HepG2 (cell line): ENCODE measurements around the gene RAB17. TPM values are rescaled to one million over a fixed set of nuclear protein-coding genes. Genes with fewer than 3 reads are reported as not detected.

ENCODE experiments used
- ATAC-seq: fragments of 200-7000 bp; cut with Tn5 transposase; 3 replicates; pipeline ENCODE4 v1.9.1; 2020; ENCODE audit warnings: mild to moderate bottlenecking, moderate library complexity
- Bru-seq: library from RNA; stranded (reverse); fragments of 400-500 nt; gene quantifications from one replicate; lab custom pipeline; 2021; lab: Mats Ljungman, UMichigan
- BruChase-seq, 2 experiments: library from RNA; stranded (reverse); fragments of 400-500 nt; gene quantifications; one replicate each; lab custom pipeline; 2021; lab: Mats Ljungman, UMichigan
- BruUV-seq: library from RNA; stranded (reverse); fragments of 400-500 nt; replicated peaks from 2 replicates; lab custom pipeline; 2021; lab: Mats Ljungman, UMichigan
- CTCF ChIA-PET: fragments of 300-600 bp; formaldehyde crosslinking; extraction: SDS; loops from one replicate; lab custom pipeline; 2021; ENCODE audit warnings: low total read pairs, inconsistent platforms, low intra/inter-chr PET ratio; lab: Yijun Ruan, JAX
- POLR2A ChIA-PET: fragments of 350-600 bp; sonication (Branson Sonifier 250); formaldehyde crosslinking; loops from one replicate; lab custom pipeline; 2020; ENCODE audit warnings: antibody characterized with exemption, inconsistent platforms; lab: Yijun Ruan, JAX
- DNase-seq: peaks from one replicate; pipeline ENCODE4 v3.0.0-alpha.2; 2015; ENCODE audit warnings: low spot score
- FAIRE-seq: peaks from 3 replicates; lab custom pipeline; 2011; peaks lifted over from hg19 to GRCh38; lab: Jason Lieb, UNC
- H2AFZ ChIP-seq: one replicate; pipeline ENCODE4 v1.6.1; 2011; ENCODE audit warnings: low read length, inconsistent platforms
- H3K27ac ChIP-seq: fragments of 300-600 bp; 3 replicates; pipeline ENCODE4 v1.8.0; 2011; ENCODE audit warnings: mixed run types, mild to moderate bottlenecking, mixed read lengths, low read length, inconsistent platforms; ENCODE audit not compliant: insufficient read depth; ENCODE audit errors: extremely low read length
- H3K27me3 ChIP-seq, 2 experiments: fragments of 200-600 bp in 1 of 2; 2 replicates in 1 of 2; 3 replicates in 1 of 2; pipeline versions ENCODE4 v1.6.0 to v1.8.0; 2011; ENCODE audit warnings: low read length in 2 of 2, mild to moderate bottlenecking in 2 of 2, moderate library complexity in 2 of 2, inconsistent platforms in 1 of 2; ENCODE audit not compliant: insufficient read depth in 2 of 2, control insufficient read depth in 1 of 2
- H3K36me3 ChIP-seq, 2 experiments: fragments of 200-600 bp in 1 of 2; replicated peaks in 1 of 2; 2 replicates in 1 of 2; 3 replicates in 1 of 2; pipeline versions ENCODE4 v1.5.1 to v1.8.0; 2011; ENCODE audit warnings: low read length in 2 of 2, inconsistent platforms in 1 of 2; ENCODE audit not compliant: insufficient read depth in 2 of 2, control insufficient read depth in 1 of 2
- H3K4me1 ChIP-seq: 2 replicates; pipeline ENCODE4 v1.5.1; 2012; ENCODE audit warnings: low read length, inconsistent platforms; ENCODE audit not compliant: insufficient read depth
- H3K4me2 ChIP-seq: 2 replicates; pipeline ENCODE4 v1.6.0; 2011; ENCODE audit warnings: low read depth, low read length, inconsistent platforms
- H3K4me3 ChIP-seq, 3 experiments: fragments of 200-600 bp in 1 of 3; sonication (generic), shearing (Covaris generic) in 1 of 3; replicated peaks in 1 of 3; 2 replicates each; pipeline ENCODE4 v1.5.1; 2011 to 2016; ENCODE audit warnings: low read length in 3 of 3, inconsistent platforms in 2 of 3, low read depth in 2 of 3, mild to moderate bottlenecking in 2 of 3, control low read depth in 1 of 3, mixed read lengths in 1 of 3; ENCODE audit not compliant: insufficient read depth in 1 of 3
- H3K79me2 ChIP-seq: one replicate; pipeline ENCODE4 v1.6.1; 2011; ENCODE audit warnings: low read length, inconsistent platforms; ENCODE audit not compliant: insufficient read depth
- H3K9ac ChIP-seq: 2 replicates; pipeline ENCODE4 v1.6.0; 2011; ENCODE audit warnings: mild to moderate bottlenecking, low read depth, low read length, inconsistent platforms; ENCODE audit not compliant: insufficient read depth
- H3K9me3 ChIP-seq: 2 replicates; pipeline ENCODE4 v1.5.1; 2012; ENCODE audit warnings: mild to moderate bottlenecking, low read length
- H4K20me1 ChIP-seq: 2 replicates; pipeline ENCODE4 v1.6.0; 2011; ENCODE audit warnings: inconsistent platforms, mild to moderate bottlenecking, low read length, moderate library complexity; ENCODE audit not compliant: insufficient read depth
- AHR ChIP-seq: IDR thresholded peaks from 2 replicates; pipeline ENCODE4 v1.6.1; 2018; ENCODE audit warnings: missing genetic modification reagents, missing compliant biosample characterization
- ELF4 ChIP-seq: sonication (generic); formaldehyde crosslinking; IDR thresholded peaks from 2 replicates; pipeline ENCODE4 v1.5.0; 2020; ENCODE audit warnings: missing genetic modification reagents, mild to moderate bottlenecking, moderate library complexity, borderline replicate concordance
- GABPB1 ChIP-seq: IDR thresholded peaks from 2 replicates; pipeline ENCODE4 v1.6.1; 2016; ENCODE audit warnings: mild to moderate bottlenecking, missing genetic modification reagents, moderate library complexity, missing compliant biosample characterization
- HMG20B ChIP-seq: conservative IDR thresholded peaks from 2 replicates; pipeline ENCODE4 v1.6.1; 2016; ENCODE audit warnings: missing genetic modification reagents, missing compliant biosample characterization
- KLF13 ChIP-seq: sonication (generic); formaldehyde crosslinking; IDR thresholded peaks from 2 replicates; pipeline ENCODE4 v1.4.0; 2020; ENCODE audit warnings: mild to moderate bottlenecking, missing genetic modification reagents
- PAWR ChIP-seq: sonication (generic); formaldehyde crosslinking; IDR thresholded peaks from 2 replicates; pipeline ENCODE4 v1.4.0; 2020; ENCODE audit warnings: missing genetic modification reagents, mild to moderate bottlenecking, borderline replicate concordance
- PHF20 ChIP-seq: sonication (generic); formaldehyde crosslinking; IDR thresholded peaks from 2 replicates; pipeline ENCODE4 v1.5.0; 2020; ENCODE audit warnings: mild to moderate bottlenecking, missing genetic modification reagents
- PHF5A ChIP-seq: IDR thresholded peaks from one replicate; pipeline ENCODE4 v1.6.1; 2018; ENCODE audit warnings: low read depth, missing genetic modification reagents; ENCODE audit not compliant: unreplicated experiment
- PPARG ChIP-seq: conservative IDR thresholded peaks from 2 replicates; pipeline ENCODE4 v1.6.1; 2016; ENCODE audit warnings: missing biosample characterization, missing genetic modification reagents
- RARG ChIP-seq: sonication (generic); formaldehyde crosslinking; IDR thresholded peaks from 2 replicates; pipeline ENCODE4 v1.4.0; 2020; ENCODE audit warnings: low read depth, mild to moderate bottlenecking, missing genetic modification reagents
- SP2 ChIP-seq: sonication (generic); formaldehyde crosslinking; IDR thresholded peaks from 2 replicates; pipeline ENCODE4 v1.5.1; 2020; ENCODE audit warnings: mild to moderate bottlenecking, missing genetic modification reagents
- ZFP90 ChIP-seq: sonication (generic); formaldehyde crosslinking; IDR thresholded peaks from 2 replicates; pipeline ENCODE4 v1.8.0; 2022; ENCODE audit warnings: missing genetic modification reagents, mild to moderate bottlenecking, inconsistent platforms, borderline replicate concordance
- ZMYM2 ChIP-seq: sonication (generic); formaldehyde crosslinking; IDR thresholded peaks from 2 replicates; pipeline ENCODE4 v1.8.0; 2022; ENCODE audit warnings: mild to moderate bottlenecking, missing genetic modification reagents
- ZNF331 ChIP-seq: sonication (generic); formaldehyde crosslinking; IDR thresholded peaks from 2 replicates; pipeline ENCODE4 v1.4.0; 2020; ENCODE audit warnings: missing genetic modification reagents
- WGBS: methylation state at CpG from one replicate; pipeline ENCODE4 v1.1.6; 2017; ENCODE audit warnings: low lambda C conversion rate; 5-methylcytosine and 5-hydroxymethylcytosine counted together
- in situ Hi-C: cut with HindIII; loops from 2 replicates; pipeline ENCODE4 v1.10.0; 2017; ENCODE audit warnings: low pct_unique_long_range_greater_than_20kb; ENCODE audit not compliant: extremely low pct_ligation_motif_present
- intact Hi-C: fragments of 100-400 bp; cut with micrococcal nuclease; formaldehyde crosslinking; loops from one replicate; pipeline ENCODE4 v1.10.0; 2022; ENCODE audit not compliant: unreplicated experiment
- long read RNA-seq, 2 experiments: library from RNA in 1 of 2; library from polyadenylated mRNA in 1 of 2; stranded (forward) in 1 of 2; unstranded in 1 of 2; transcript quantifications; one replicate each; pipeline ENCODE4 v2.0.0, GENCODE V29; 2019 to 2022
- polyA minus RNA-seq, 3 experiments: library from RNA; depleted of rRNA, polyadenylated mRNA; stranded (reverse); fragments of >200 nt; gene quantifications; 2 replicates each; pipeline ENCODE4 v1.2.3, GENCODE V29; 2011; ENCODE audit warnings: low replicate concordance in 1 of 3
- polyA plus RNA-seq, 8 experiments: library from polyadenylated mRNA; depleted of rRNA in 3 of 8; stranded (reverse) in 7 of 8; unstranded in 1 of 8; fragments of >200 nt; fragmentation: Illumina TruSeq in 4 of 8; extraction: Trizol in 4 of 8; gene quantifications; 2 replicates each; pipeline versions ENCODE4 v1.2.1 to v1.2.3, GENCODE V29; 2011 to 2016; ENCODE audit warnings: low read depth in 4 of 8, missing spikeins in 1 of 8, mixed read lengths in 1 of 8; ENCODE audit not compliant: insufficient read depth in 1 of 8
- total RNA-seq, 5 experiments: library from RNA; depleted of rRNA; stranded (reverse); fragments of >200 nt; fragmentation: Illumina TruSeq; extraction: Trizol; gene quantifications; 2 replicates each; pipeline ENCODE4 v1.2.3, GENCODE V29; 2016; ENCODE audit warnings: low read depth in 1 of 5
- TF ChIP-seq, protein P1 (sequence below): IDR thresholded peaks from 2 replicates; pipeline ENCODE4 v1.6.1; 2016; ENCODE audit warnings: mild to moderate bottlenecking

The RAB17 gene, protein sequence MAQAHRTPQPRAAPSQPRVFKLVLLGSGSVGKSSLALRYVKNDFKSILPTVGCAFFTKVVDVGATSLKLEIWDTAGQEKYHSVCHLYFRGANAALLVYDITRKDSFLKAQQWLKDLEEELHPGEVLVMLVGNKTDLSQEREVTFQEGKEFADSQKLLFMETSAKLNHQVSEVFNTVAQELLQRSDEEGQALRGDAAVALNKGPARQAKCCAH
- 68.0 and 70.0 TPM in 2 replicates for total RNA-seq (2016; rRNA removed; fragmentation: Illumina TruSeq; extraction: Trizol)
- total RNA-seq (2016; cell fraction: cytosol; rRNA removed; fragmentation: Illumina TruSeq; extraction: Trizol; ENCODE audit: low read depth), result 21.0 and 21.9 TPM in 2 replicates
- 67.8 and 73.3 TPM in 2 replicates for total RNA-seq (2016; cell fraction: insoluble cytoplasmic fraction; rRNA removed; fragmentation: Illumina TruSeq; extraction: Trizol)
- 42.7 and 50.7 TPM in 2 replicates for total RNA-seq (2016; cell fraction: membrane; rRNA removed; fragmentation: Illumina TruSeq; extraction: Trizol)
- 51.2 and 64.7 TPM in 2 replicates for total RNA-seq (2016; cell fraction: nucleus; rRNA removed; fragmentation: Illumina TruSeq; extraction: Trizol)
- 124 and 141 TPM in 2 replicates for polyA plus RNA-seq (2011; rRNA removed)
- polyA plus RNA-seq (2011; cell fraction: cytosol; rRNA removed), result 66.2 and 82.5 TPM in 2 replicates
- polyA plus RNA-seq (2011; cell fraction: nucleus; rRNA removed), result 477 and 514 TPM in 2 replicates
- polyA plus RNA-seq (2012), result 189 and 204 TPM in 2 replicates
- polyA plus RNA-seq (2016; cell fraction: cytosol; fragmentation: Illumina TruSeq; extraction: Trizol; ENCODE audit: low read depth), result 14.6 and 16.8 TPM in 2 replicates
- polyA plus RNA-seq (2016; cell fraction: insoluble cytoplasmic fraction; fragmentation: Illumina TruSeq; extraction: Trizol; ENCODE audit: low read depth), result 53.0 and 54.7 TPM in 2 replicates
- polyA plus RNA-seq (2016; cell fraction: membrane; fragmentation: Illumina TruSeq; extraction: Trizol; ENCODE audit: low read depth), result 27.1 and 29.9 TPM in 2 replicates
- polyA plus RNA-seq (2016; cell fraction: nucleus; fragmentation: Illumina TruSeq; extraction: Trizol; ENCODE audit: insufficient read depth, low read depth), result 145 and 160 TPM in 2 replicates
- 4.6 and 63.9 TPM in 2 replicates for polyA minus RNA-seq (2011; rRNA and poly(A)+ RNA removed; ENCODE audit: low replicate concordance)
- polyA minus RNA-seq (2011; cell fraction: cytosol; rRNA and poly(A)+ RNA removed), result 23.6 and 25.7 TPM in 2 replicates
- 126 and 135 TPM in 2 replicates for polyA minus RNA-seq (2011; cell fraction: nucleus; rRNA and poly(A)+ RNA removed)
- percentile 94 among the genes with signal in this experiment for Bru-seq, nascent RNA
- percentile 98 among the genes with signal in this experiment for BruChase-seq, experiment 1, labeled RNA remaining after a 6-hour chase
- BruChase-seq, experiment 2, labeled RNA remaining after a 2-hour chase, result percentile 97 among the genes with signal in this experiment
- long read RNA-seq, experiment 1, transcript RAB17-201 (6 exons, 1,966 nt), result major isoform, 33 of 95 reads
- long read RNA-seq, experiment 1, transcript RAB17-202 (5 exons, 1,792 nt), result minor isoform, 12 of 95 reads
- long read RNA-seq, experiment 1, partial matches to known transcripts, result 13 of 95 reads
- long read RNA-seq, experiment 1, other reads (novel, unspliced or antisense), result 34 of 95 reads
- long read RNA-seq, experiment 2, transcript RAB17-210 (3 exons, 3,211 nt), result minor isoform, 6 of 123 reads
- long read RNA-seq, experiment 2, transcript RAB17-202 (5 exons, 1,792 nt), result minor isoform, 19 of 123 reads
- long read RNA-seq, experiment 2, transcript RAB17-209 (2 exons, 937 nt), result minor isoform, 8 of 123 reads
- long read RNA-seq, experiment 2, transcript RAB17-201 (6 exons, 1,966 nt), result major isoform, 35 of 123 reads
- long read RNA-seq, experiment 2, partial matches to known transcripts, result 4 of 123 reads
- long read RNA-seq, experiment 2, other reads (novel, unspliced or antisense), result 49 of 123 reads

- CTCF ChIA-PET, result no interaction called here
- peak within 1 kb of the TSS; percentile 87 for H3K4me2 ChIP-seq
- peak; percentile 90 for DNase-seq
- intact Hi-C loops (no loop called here), in situ Hi-C loops (no loop called here)
- no peaks in the 10 kb centered on the region for H4K20me1 ChIP-seq
- no peaks in the 10 kb centered on the region for H3K36me3 ChIP-seq
- under 1% methylated on average over 15 of the region's 16 CpGs for WGBS
- peaks cover 41% of the 10 kb centered on the region for H3K79me2 ChIP-seq
- no peak within 1 kb of the TSS for H2AFZ ChIP-seq
- peak within 1 kb of the TSS; percentile 68 for H3K27ac ChIP-seq
- peak within 1 kb of the TSS; percentile 58 to 80 (median 76) for H3K4me3 ChIP-seq
- H3K27me3 ChIP-seq, result no peaks in the 10 kb centered on the region; a peak in 1 of 5 replicates
- H3K4me1 ChIP-seq, result peaks cover 97% of the 10 kb centered on the region
- ATAC-seq, result peak; percentile 79
- peak; percentile 89 for FAIRE-seq
- no TSS peak for BruUV-seq
- peak within 1 kb of the TSS; percentile 64 for H3K9ac ChIP-seq
- H3K9me3 ChIP-seq, result no peaks in the 10 kb centered on the region
- POLR2A ChIA-PET, result interaction anchor here (0.6 to 2.2 kb wide), 7 partner anchors 9 to 115 kb away, joined by 3 to 40 read pairs (median 3); no protein-coding TSS in a partner anchor
- TF ChIP-seq PPARG (peak; percentile 78), SP2 (CRISPR knock-in tag) (no peak; the same call in 1 of the 2 replicates), ELF4 (CRISPR knock-in tag) (peak; percentile 89), RARG (CRISPR knock-in tag) (0 out of 2 replicates have a peak, but pooled peaks have one; percentile 39), ZFP90 (CRISPR knock-in tag) (peak; percentile 95; the same call in 1 of the 2 replicates), HMG20B (CRISPR knock-in tag) (peak; percentile 74), ZNF331 (CRISPR knock-in tag) (peak; percentile 81), KLF13 (CRISPR knock-in tag) (no peak), PHF20 (CRISPR knock-in tag) (peak; percentile 76), GABPB1 (CRISPR knock-in tag) (peak; percentile 90), ZMYM2 (peak; percentile 100), AHR (CRISPR knock-in tag) (no peak), PAWR (0 out of 2 replicates have a peak, but pooled peaks have one; percentile 57), PHF5A (CRISPR knock-in tag) (peak; percentile 88)
- TF ChIP-seq, protein P1, sequence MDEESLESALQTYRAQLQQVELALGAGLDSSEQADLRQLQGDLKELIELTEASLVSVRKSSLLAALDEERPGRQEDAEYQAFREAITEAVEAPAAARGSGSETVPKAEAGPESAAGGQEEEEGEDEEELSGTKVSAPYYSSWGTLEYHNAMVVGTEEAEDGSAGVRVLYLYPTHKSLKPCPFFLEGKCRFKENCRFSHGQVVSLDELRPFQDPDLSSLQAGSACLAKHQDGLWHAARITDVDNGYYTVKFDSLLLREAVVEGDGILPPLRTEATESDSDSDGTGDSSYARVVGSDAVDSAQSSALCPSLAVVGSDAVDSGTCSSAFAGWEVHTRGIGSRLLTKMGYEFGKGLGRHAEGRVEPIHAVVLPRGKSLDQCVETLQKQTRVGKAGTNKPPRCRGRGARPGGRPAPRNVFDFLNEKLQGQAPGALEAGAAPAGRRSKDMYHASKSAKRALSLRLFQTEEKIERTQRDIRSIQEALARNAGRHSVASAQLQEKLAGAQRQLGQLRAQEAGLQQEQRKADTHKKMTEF (CRISPR knock-in tag), result peak; percentile 90
These were observed at the start of gene RAB17 for GRCh38 chr2:237590272-237591140. RAB17 (minus strand) TSS chr2:237590734; CDS start chr2:237586154, 4,580 bp downstream.
